ENCODE measurements around the gene TBXAS1. TPM values are rescaled to one million over a fixed set of nuclear protein-coding genes. Genes with fewer than 3 reads are reported as not detected.

Gene TBXAS1
- 17.6 and 18.5 TPM in 2 replicates for total RNA-seq

GRCh38 chr7:139829025-139829774 is at the start of gene TBXAS1:
TBXAS1 (plus strand) TSS chr7:139829264; CDS start chr7:139829391, 127 bp downstream.

DNA sequence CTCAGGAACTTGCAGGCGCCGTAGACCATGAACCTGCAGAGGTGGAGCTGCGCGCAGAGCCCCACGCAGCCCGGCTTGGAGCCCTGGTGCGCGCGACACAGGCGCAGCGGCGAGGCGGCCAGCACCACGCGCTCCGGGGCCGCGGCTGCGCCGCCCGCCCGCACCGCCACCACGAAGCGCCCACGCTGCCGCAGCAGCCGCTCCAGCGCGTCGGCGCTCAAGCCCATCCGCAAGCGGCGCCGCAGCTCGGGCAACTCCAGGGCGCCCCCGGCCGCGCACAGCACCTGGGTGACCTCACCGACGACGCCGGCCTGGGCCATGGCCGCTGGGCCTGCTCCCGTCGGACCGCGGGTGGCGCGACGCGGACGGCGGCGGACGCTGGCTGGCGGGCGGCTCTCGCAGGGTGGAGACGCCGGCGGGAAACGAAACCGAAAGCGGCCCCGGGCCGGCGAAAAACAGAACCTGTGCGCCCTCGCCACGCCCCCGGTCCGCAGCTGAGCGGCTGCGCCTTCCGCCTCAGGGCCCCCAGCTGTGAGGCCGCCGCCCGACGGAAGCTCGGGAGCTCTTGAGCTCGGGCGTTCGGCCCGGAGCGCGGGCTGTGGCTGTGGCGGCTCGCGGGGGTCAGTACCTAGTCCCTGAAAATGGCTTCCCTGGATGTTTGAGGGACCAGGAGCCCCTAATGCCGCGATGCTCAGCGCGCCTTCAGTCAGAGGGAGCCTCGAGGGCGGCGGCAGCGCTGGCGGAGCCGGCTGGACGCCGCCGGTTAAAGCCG is 233.7 kb downstream of the TBXAS1 start, which contains the start of gene PARP12:
Gene PARP12, minus strand, starts transcription at position 424 of the 772 bp plus-strand sequence. Its CDS starts 104 bp downstream, at position 320.

Other genes with a start within 250 kb of the TBXAS1 start
- gene HIPK2, start 51.3 kb upstream of the TBXAS1 start, total RNA-seq = 8.1 and 8.8 TPM in 2 replicates
- gene PARP12, start 233.7 kb downstream of the TBXAS1 start, total RNA-seq = 47.7 and 85.9 TPM in 2 replicates

Measured in epithelial cell of umbilical artery (primary cell).